Measurements from ENCODE around the gene ANO8.
A peak's percentile ranks its signal among the peaks of the same experiment; 100 is the strongest.

The ANO8 gene

GRCh38 chr19:17357724-17358123 is 23.1 kb upstream of the ANO8 start:
- Histone ChIP-seq H3K56ac (ENCODE audit: low read length) (no peak overlapping the region), H2BK5ac (ENCODE audit: low read length) (no peak overlapping the region), H2AK5ac (ENCODE audit: low read length) (no peak overlapping the region), H3K9ac (ENCODE audit: low read length) (no peak overlapping the region), H4K8ac (ENCODE audit: low read depth, low read length) (no peak overlapping the region), H3K4me1 (ENCODE audit: control insufficient read depth, low read depth, low read length) (no peaks in the 10 kb centered on the region), H3K18ac (ENCODE audit: low read length) (no peak overlapping the region), H3K4ac (ENCODE audit: low read depth, low read length) (no peak overlapping the region), H2BK120ac (ENCODE audit: low read depth, low read length) (no peak overlapping the region), H3K4me2 (ENCODE audit: low read length) (no peak overlapping the region), H4K5ac (ENCODE audit: low read length) (no peak overlapping the region), H3K23ac (ENCODE audit: low read length) (no peak overlapping the region), H3K27ac (ENCODE audit: low read depth, low read length) (no peak overlapping the region), H3K4me3 (ENCODE audit: low read length) (no peak overlapping the region), H3K36me3 (ENCODE audit: control insufficient read depth, insufficient read depth, low read length) (no peaks in the 10 kb centered on the region), H3K79me2 (ENCODE audit: control insufficient read depth, insufficient read depth, low read length) (no peaks in the 10 kb centered on the region), H3K79me1 (ENCODE audit: low read length) (no peaks in the 10 kb centered on the region), H2BK15ac (replicated peaks; ENCODE audit: low read depth) (no peak overlapping the region), H3K27me3 (ENCODE audit: insufficient read depth, low read length, poor library complexity) (no peaks in the 10 kb centered on the region)
- DNase-seq: no peak
- no CpG with 5 or more reads among the region's 11 CpGs for WGBS (ENCODE audit: extremely low coverage, insufficient coverage, low lambda C conversion rate)

GRCh38 chr19:17357078-17357666 is 22.5 kb upstream of the ANO8 start:
- H3K56ac ChIP-seq (ENCODE audit: low read length): no peak overlapping the region
- H2BK5ac ChIP-seq (ENCODE audit: low read length): no peak overlapping the region
- H2BK15ac ChIP-seq (replicated peaks; ENCODE audit: low read depth): no peak overlapping the region
- no peak overlapping the region for H3K9ac ChIP-seq (ENCODE audit: low read length)
- H3K27me3 ChIP-seq (ENCODE audit: insufficient read depth, low read length, poor library complexity): no peaks in the 10 kb centered on the region
- H3K4me3 ChIP-seq (ENCODE audit: low read length): no peak overlapping the region
- H3K79me1 ChIP-seq (ENCODE audit: low read length): no peaks in the 10 kb centered on the region
- no peak overlapping the region for H3K18ac ChIP-seq (ENCODE audit: low read length)
- H3K79me2 ChIP-seq (ENCODE audit: control insufficient read depth, insufficient read depth, low read length): no peaks in the 10 kb centered on the region
- no peak overlapping the region for H3K4me2 ChIP-seq (ENCODE audit: low read length)
- H4K8ac ChIP-seq (ENCODE audit: low read depth, low read length): no peak overlapping the region
- H2AK5ac ChIP-seq (ENCODE audit: low read length): no peak overlapping the region
- no peak overlapping the region for H3K27ac ChIP-seq (ENCODE audit: low read depth, low read length)
- no peaks in the 10 kb centered on the region for H3K36me3 ChIP-seq (ENCODE audit: control insufficient read depth, insufficient read depth, low read length)
- H4K5ac ChIP-seq (ENCODE audit: low read length): no peak overlapping the region
- DNase-seq: no peak
- no CpG with 5 or more reads among the region's 7 CpGs for WGBS (ENCODE audit: extremely low coverage, insufficient coverage, low lambda C conversion rate)
- no peaks in the 10 kb centered on the region for H3K4me1 ChIP-seq (ENCODE audit: control insufficient read depth, low read depth, low read length)
- H2BK120ac ChIP-seq (ENCODE audit: low read depth, low read length): no peak overlapping the region
- no peak overlapping the region for H3K4ac ChIP-seq (ENCODE audit: low read depth, low read length)
- H3K23ac ChIP-seq (ENCODE audit: low read length): no peak overlapping the region

- Histone ChIP-seq H2BK15ac (replicated peaks; ENCODE audit: low read depth) (no peak overlapping the region), H3K79me2 (ENCODE audit: control insufficient read depth, insufficient read depth, low read length) (no peaks in the 10 kb centered on the region), H3K36me3 (ENCODE audit: control insufficient read depth, insufficient read depth, low read length) (no peaks in the 10 kb centered on the region), H4K8ac (ENCODE audit: low read depth, low read length) (no peak overlapping the region), H3K27ac (ENCODE audit: low read depth, low read length) (no peak overlapping the region), H3K4me1 (ENCODE audit: control insufficient read depth, low read depth, low read length) (no peaks in the 10 kb centered on the region), H2BK120ac (ENCODE audit: low read depth, low read length) (no peak overlapping the region), H3K4me2 (ENCODE audit: low read length) (no peak overlapping the region), H4K5ac (ENCODE audit: low read length) (no peak overlapping the region), H3K18ac (ENCODE audit: low read length) (no peak overlapping the region), H3K27me3 (ENCODE audit: insufficient read depth, low read length, poor library complexity) (no peaks in the 10 kb centered on the region), H3K56ac (ENCODE audit: low read length) (peak overlapping the region; percentile 25), H3K23ac (ENCODE audit: low read length) (no peak overlapping the region), H2AK5ac (ENCODE audit: low read length) (no peak overlapping the region), H3K4ac (ENCODE audit: low read depth, low read length) (no peak overlapping the region), H3K79me1 (ENCODE audit: low read length) (no peaks in the 10 kb centered on the region), H2BK5ac (ENCODE audit: low read length) (no peak overlapping the region), H3K4me3 (ENCODE audit: low read length) (no peak overlapping the region), H3K9ac (ENCODE audit: low read length) (no peak overlapping the region)
- WGBS (ENCODE audit: extremely low coverage, insufficient coverage, low lambda C conversion rate): no CpG with 5 or more reads among the region's 8 CpGs
- no peak for DNase-seq
Measured at GRCh38 chr19:17353386-17353785, 18.7 kb upstream of the ANO8 start.

- Histone ChIP-seq H3K18ac (ENCODE audit: low read length) (no peak overlapping the region), H2BK5ac (ENCODE audit: low read length) (no peak overlapping the region), H4K8ac (ENCODE audit: low read depth, low read length) (no peak overlapping the region), H3K4me3 (ENCODE audit: low read length) (no peak overlapping the region), H3K9ac (ENCODE audit: low read length) (no peak overlapping the region), H2AK5ac (ENCODE audit: low read length) (no peak overlapping the region), H3K4me1 (ENCODE audit: control insufficient read depth, low read depth, low read length) (no peaks in the 10 kb centered on the region), H2BK15ac (replicated peaks; ENCODE audit: low read depth) (no peak overlapping the region), H3K56ac (ENCODE audit: low read length) (peak overlapping the region; percentile 25), H4K5ac (ENCODE audit: low read length) (no peak overlapping the region), H3K79me2 (ENCODE audit: control insufficient read depth, insufficient read depth, low read length) (no peaks in the 10 kb centered on the region), H3K23ac (ENCODE audit: low read length) (no peak overlapping the region), H3K4me2 (ENCODE audit: low read length) (no peak overlapping the region), H3K79me1 (ENCODE audit: low read length) (no peaks in the 10 kb centered on the region), H2BK120ac (ENCODE audit: low read depth, low read length) (no peak overlapping the region), H3K27ac (ENCODE audit: low read depth, low read length) (no peak overlapping the region), H3K36me3 (ENCODE audit: control insufficient read depth, insufficient read depth, low read length) (no peaks in the 10 kb centered on the region), H3K4ac (ENCODE audit: low read depth, low read length) (no peak overlapping the region), H3K27me3 (ENCODE audit: insufficient read depth, low read length, poor library complexity) (no peaks in the 10 kb centered on the region)
- DNase-seq: no peak
- WGBS (ENCODE audit: extremely low coverage, insufficient coverage, low lambda C conversion rate): no CpG with 5 or more reads among the region's 14 CpGs
Measured at GRCh38 chr19:17352608-17353280, 18.1 kb upstream of the ANO8 start.

- Histone ChIP-seq H2BK120ac (ENCODE audit: low read depth, low read length) (no peak overlapping the region), H3K4me3 (ENCODE audit: low read length) (no peak overlapping the region), H3K56ac (ENCODE audit: low read length) (no peak overlapping the region), H4K5ac (ENCODE audit: low read length) (no peak overlapping the region), H3K27me3 (ENCODE audit: insufficient read depth, low read length, poor library complexity) (no peaks in the 10 kb centered on the region), H2BK15ac (replicated peaks; ENCODE audit: low read depth) (no peak overlapping the region), H3K4ac (ENCODE audit: low read depth, low read length) (no peak overlapping the region), H3K36me3 (ENCODE audit: control insufficient read depth, insufficient read depth, low read length) (no peaks in the 10 kb centered on the region), H3K23ac (ENCODE audit: low read length) (no peak overlapping the region), H3K27ac (ENCODE audit: low read depth, low read length) (no peak overlapping the region), H3K4me2 (ENCODE audit: low read length) (no peak overlapping the region), H3K18ac (ENCODE audit: low read length) (no peak overlapping the region), H4K8ac (ENCODE audit: low read depth, low read length) (no peak overlapping the region), H3K4me1 (ENCODE audit: control insufficient read depth, low read depth, low read length) (no peaks in the 10 kb centered on the region), H3K79me1 (ENCODE audit: low read length) (no peaks in the 10 kb centered on the region), H3K9ac (ENCODE audit: low read length) (no peak overlapping the region), H2AK5ac (ENCODE audit: low read length) (no peak overlapping the region), H2BK5ac (ENCODE audit: low read length) (no peak overlapping the region), H3K79me2 (ENCODE audit: control insufficient read depth, insufficient read depth, low read length) (no peaks in the 10 kb centered on the region)
- no peak for DNase-seq
- WGBS (ENCODE audit: extremely low coverage, insufficient coverage, low lambda C conversion rate): no CpG with 5 or more reads among the region's 45 CpGs
Measured at GRCh38 chr19:17351815-17352435, 17.3 kb upstream of the ANO8 start.
